ENCODE data around the gene NKAIN2.

The NKAIN2 gene

DNA sequence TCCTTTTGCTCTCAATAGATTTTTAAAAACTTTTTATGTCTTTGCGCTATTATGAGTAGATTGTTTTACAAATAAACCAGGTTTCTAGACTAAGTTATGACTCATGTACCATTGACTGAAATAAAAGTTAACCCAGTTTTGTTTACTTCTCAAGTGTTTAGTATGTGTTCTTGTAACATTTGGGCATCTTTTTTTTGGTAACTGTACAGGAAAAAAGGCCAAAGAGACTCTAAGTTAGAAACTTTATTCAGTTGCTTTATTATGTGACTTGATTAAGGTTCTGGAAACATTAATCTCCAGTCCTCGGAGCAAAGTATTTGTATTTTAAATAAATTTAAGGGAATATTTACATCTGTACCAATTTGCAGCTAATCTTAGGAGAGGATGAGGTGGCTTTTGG is 2.9 kb downstream of the NKAIN2 start:
- no peak for DNase-seq

DNA sequence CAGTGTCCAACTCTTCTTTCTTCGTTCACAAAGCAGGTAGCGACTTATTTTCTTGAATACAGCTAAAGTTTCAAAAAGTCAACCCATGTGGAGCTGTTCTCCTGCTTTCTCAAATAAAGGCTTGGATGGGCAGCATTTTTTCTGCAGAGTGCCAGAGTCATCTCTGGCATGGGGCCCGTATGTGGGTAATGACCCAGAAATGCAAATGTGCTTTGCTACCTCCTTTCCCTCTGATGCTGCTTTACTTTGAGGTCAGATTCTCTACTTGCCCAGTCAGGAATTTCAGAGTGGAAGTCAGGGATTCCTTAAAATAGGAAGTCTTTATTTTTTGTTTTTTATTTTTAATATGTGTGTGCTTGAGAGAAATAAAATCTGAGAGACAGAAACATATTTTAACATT is 4.9 kb downstream of the NKAIN2 start:
- DNase-seq = peak in 36 of 56 donors; percentile 3 to 73 (median 35)

DNA sequence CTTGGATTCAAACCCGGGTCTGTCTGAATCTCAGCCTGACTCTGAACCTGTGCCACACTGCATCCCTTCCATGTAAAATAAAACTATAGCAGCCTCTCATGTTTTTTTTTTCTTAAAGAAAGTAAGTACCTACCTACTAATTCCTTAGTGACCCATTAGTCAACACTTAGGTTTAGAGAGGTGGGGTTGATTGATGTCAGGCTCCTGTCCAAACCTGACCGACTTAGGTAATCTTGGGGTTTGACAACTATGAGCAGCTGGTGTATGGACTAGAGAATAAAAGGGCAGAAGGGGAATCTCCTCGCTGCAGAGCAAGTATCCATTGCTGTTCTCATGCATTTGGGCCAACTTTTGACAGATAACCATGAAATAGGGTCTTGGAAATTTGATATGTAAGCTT is 6.5 kb downstream of the NKAIN2 start:
- no peak for DNase-seq

DNA sequence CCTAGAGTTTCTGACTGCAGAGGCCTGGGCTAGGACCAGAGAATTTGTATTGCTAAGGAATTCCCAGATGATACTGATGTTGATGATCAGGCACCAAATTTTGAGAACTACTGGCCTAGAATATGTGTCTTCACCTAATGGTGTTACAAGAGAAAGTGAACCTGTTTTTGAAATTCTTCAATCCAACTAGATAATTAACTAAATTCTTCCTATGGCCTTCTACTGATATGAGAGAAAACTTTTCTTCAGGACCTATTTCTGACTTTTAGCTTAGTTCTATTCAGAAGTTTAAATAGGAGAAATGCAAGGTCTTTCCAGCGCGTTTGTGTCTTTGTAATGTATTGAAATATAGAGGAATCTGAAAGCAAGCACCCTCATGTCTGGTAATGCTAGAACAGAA is 7.3 kb downstream of the NKAIN2 start:
- DNase-seq = no peak

DNA sequence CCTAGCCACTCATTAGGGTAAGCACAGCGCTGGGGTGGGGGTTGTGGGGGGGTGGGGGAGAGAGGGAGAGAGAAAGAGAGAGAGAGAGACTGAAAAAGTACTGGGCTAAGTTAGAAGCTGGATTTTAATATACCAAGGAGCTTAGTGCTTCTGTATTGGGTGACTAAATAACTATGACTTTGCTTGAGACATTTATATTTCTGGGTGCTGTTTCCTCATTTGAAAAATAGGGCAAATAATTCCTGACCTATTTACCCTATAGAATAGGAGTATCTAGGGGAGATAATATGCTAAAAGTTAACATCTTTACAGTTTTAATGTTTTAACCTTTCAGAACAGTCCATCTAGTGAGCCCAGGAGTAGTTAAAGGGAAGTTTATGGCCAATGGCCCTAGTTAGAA is 7.7 kb downstream of the NKAIN2 start:
- no peak for DNase-seq

DNA sequence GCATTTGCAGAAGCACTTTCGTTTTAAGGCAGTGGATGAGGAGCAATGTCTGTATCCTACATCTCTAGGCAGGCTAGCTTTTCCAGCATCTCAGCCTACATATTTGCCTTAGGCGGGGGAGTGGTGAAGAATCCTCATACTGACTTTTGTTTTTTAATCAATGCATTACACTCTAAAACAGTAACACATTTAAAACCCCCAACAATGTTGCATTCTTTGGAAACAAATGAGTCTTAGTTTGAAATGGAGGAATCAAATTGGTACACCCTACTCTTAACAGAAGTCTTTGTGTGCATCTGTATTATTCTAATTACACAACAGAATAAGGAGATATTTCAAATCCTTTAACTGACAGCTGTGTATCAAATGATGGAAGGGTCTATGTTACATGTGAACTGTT is 9.0 kb downstream of the NKAIN2 start:
- peak in 1 of 56 donors; percentile 24 for DNase-seq

DNA sequence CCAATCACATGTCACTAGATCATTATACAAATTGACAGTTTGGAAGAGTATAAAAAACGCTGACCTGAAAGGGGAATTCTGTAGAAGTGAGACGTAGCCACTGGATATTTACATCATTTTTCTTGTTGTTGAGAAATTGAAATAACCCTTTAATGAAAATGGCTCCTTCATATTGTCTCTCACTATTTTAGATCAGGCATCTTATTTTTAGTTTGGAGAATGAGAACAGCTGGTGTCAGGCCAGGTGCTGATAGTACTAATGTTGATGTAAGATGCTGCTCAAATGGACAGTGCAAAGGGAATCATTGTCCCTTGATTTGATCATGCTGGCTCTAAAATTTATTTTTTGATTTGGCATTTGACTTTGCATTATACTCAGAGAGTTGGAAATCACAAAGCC is 17.4 kb downstream of the NKAIN2 start:
- no peak for DNase-seq

DNA sequence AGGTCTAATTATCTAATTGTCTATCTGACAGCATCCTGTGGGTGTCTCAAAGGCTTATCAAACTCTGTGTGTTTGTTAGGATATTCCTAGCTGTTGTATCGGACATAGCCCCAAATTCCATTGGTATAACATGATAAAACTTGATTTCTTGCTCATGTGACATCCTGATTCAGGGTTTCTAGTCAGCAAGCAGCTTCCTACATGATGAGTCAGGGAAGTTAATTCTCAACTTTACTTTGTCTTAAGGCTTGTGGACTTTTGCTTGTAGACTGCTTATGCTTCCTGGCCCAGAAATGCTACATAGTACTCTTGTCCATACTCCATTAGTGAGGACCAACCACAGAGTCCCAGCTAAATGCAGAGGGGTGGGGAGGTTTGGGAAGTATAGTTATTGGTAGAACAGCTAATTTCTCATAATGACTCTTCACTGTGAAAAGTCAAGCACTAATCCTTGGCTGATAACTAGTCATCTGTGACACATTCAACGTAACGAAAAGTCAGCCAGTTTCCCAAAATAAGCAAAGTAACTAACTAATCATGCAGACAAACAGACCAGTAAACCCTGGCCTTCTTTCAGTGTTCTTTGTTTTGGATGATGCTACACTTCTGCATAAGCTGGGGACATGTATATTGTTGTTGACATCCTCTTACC is 25.8 kb downstream of the NKAIN2 start:
- DNase-seq = no peak

DNA sequence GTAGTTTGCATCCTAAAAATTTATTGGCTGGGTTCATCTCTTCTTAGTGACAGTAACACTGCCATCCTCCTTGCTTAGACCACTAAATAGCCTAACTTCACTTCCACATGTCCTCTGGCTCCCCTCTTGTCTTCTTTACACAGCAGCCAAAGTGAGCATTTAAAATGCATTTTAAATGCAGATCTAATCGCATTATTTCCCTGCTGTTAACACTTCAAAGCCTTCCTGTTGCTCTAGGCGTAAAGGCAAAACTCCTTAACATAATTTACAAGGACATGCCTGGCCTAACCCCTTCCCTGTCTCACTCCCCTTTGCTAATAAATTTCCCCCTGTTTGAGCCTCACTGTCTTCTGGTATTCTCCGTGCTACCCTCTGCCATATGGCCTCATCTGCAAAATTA is 26.5 kb downstream of the NKAIN2 start:
- no peak for DNase-seq

DNA sequence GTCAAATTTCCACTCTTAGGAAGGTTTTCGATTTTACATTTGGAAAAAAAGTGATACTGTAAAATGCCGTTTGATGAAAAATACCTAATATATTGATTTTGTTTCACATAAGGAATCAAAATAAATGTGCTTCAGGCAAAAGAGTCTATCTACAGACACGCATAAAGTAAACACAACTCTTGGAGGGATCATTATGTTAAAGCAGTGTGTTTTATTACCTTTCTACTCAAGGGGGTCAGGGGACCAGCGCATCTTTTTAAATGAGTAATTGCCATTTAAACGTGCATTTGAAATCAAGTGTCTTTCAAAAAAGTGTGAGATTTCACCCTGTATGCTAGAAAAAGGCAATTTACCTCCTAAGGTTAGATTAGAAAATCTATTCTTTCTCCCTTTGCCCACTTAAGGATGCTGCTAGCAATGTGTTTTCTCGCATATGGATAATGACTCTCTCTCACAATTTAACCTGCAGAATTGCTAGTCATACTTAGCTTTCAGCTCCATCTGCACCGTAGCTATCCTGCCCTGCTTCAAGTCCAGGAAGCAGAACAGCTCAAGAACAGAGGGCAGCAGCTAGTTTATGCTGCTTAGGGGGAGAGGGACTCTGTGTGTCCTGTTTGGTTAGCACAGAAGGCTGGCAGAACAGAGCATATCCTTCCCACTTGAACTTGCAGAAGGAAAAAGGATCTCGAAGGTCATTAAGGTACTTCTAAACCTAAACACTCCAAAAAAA is 35.0 kb downstream of the NKAIN2 start:
- no peak for DNase-seq

DNA sequence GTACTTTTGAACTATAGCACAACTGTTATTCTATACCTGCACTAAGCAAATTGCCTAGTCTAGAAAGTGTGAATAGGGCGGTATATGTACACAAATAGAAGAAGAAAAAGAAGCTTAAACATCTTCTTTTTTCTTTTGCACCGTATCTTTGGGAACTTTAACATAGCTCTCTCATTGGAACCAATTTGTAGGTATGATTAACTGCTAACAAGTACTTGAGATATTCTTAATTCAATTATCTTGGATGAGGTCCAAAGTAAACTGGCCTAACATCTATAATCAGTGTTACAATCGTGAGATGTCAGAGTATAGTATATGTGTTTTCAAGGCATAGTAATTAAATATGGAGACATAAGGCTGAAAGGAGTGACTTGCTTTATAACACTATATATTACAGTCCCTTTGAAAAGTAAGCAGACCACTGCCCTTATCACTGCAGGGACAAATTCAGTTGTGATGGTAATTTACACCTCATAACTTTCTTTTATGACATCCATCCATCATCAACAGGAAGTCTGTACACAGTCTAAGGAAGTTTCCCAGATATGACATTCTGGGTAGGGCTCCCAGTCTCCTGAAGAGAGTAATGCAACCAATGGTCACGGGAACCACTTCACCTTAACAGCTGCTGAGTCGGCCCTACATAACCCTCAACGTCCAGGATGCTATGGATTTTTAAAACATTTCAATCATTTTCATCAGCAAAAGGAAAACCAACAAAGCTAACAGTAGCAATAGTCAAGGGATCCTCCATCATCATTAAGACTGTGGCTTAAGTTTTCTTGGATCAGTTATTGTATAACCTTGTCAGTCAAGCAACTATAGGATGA is 37.6 kb downstream of the NKAIN2 start:
- DNase-seq = no peak

DNA sequence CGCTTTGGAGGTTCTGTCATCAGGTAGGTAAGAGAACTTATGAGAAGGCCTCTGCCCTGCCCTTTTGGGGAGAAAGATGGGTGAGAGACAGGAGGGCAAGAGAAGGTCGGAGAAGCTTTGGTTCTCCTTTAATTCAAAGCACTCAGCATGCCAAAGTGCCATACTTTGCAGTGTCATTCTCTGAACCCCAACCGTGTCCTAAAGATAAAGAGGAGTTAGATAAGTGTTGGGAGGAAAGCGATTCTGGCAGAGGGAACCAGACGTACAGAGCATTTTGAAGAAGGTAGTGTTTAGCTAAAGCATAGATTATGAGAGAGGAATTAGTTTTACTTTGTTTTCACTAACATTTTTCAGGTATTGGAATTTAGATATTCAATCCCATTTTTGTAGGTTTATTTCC is 40.3 kb downstream of the NKAIN2 start:
- DNase-seq = no peak

DNA sequence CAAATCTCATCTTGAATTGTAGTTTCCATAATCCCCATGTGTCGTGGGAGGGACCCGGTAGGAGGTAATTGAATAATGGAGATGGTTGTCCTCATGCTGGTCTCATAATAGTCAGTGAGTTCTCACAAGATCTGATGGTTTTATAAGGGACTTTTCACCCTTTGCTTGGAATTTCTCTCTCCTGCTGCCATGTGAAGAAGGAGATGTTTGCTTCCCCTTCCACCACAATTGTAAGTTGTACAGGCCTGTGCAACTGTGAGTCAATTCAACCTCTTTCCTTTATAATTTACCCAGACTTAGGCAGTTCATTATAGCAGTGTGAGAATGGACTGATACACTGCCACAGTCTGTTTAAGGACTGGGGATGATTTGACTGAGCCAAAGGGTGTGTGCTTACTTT is 44.7 kb downstream of the NKAIN2 start:
- DNase-seq = no peak

DNA sequence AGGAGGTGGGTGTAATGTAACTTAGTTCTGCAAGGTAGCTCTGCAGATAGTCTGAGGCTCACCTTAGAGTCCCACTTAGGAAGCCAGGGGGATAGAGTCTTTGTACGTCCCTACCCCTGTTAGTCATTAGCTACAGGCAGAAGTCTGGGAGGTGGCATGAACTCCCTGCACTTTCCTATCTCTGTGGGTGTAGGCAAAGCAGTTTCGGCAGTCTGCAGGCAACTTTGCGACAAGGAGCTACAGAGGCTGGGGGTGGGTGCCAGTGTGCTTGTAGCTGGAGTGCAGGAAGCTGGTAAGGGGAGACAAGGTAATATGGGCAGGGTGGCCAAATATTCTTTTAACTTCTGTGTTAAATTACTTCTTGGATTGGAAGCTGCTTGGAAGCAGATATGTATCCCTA is 45.7 kb downstream of the NKAIN2 start:
- DNase-seq = peak in 19 of 56 donors; percentile 0 to 66 (median 17)

DNA sequence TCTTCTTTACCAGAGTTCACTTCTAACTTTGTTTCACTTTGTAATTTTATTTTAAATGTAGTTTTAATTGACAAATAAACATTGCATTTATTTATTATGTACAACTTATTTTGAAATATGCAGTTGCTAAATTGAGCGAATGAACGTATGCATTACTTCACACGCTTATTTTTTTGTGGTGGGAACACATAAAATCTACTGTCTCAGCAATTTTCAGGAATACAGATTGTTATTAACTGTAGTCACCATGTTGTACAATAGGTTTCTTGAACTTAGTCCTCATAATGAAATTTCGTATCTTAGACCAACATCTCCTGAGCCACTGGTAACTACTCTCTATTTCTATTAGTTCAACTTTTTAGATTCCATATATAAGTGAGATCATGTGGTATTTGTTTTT is 46.9 kb downstream of the NKAIN2 start:
- no peak for DNase-seq

DNA sequence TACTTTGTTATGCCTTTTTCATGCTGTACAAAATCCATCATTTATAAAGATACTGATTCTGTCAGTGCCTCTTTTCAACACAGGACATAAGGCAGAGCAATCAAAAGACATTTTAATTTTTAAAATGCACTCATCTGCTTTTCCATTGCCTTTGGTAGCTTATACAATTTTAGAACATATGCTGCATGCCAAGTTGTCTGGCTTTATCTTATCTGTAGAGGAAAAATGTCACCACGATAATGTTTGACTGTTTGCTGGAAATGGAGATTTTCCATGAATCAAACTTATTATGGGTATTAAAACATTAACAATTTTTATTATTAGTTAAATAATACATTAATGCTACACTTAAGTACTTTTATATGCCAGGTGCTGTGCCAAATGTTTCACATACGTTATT is 50.5 kb downstream of the NKAIN2 start:
- DNase-seq = no peak

DNA sequence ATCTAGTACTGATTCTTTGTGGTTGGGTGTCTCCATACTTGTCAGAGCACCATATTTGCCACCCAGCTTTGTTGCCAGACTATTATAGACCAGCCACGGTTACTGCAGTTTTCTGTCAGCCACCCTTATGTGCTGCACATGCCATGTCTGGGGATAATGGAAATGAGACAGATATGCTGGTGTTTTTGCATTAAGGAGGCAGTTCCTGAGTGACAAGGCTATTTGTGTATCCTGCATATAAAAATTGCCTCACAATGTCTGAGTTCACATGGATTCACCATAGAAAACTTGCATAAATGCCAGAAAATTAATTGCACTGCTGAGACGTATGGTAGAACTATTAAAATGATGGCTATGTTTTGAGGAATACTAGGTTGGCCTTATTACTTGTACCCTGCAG is 51.8 kb downstream of the NKAIN2 start:
- DNase-seq = no peak

DNA sequence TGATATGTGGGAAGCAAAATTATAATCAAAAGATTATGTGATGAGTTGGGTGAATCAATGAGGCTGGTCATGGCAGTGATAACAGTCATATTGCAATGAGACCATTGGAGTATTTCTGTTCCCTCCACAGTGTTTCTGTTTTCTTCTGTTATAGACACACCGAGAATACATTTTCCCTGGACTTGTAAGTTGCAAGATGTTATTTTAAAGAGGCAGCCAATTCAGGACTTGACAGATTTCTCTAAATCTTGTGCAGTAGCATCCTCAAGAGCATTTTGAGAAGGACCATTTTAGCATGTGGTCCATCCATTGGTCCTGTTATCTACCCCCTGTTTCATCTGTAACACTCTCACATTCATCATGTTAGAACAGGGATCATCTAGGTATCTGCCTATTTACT is 55.6 kb downstream of the NKAIN2 start:
- DNase-seq = no peak

DNA sequence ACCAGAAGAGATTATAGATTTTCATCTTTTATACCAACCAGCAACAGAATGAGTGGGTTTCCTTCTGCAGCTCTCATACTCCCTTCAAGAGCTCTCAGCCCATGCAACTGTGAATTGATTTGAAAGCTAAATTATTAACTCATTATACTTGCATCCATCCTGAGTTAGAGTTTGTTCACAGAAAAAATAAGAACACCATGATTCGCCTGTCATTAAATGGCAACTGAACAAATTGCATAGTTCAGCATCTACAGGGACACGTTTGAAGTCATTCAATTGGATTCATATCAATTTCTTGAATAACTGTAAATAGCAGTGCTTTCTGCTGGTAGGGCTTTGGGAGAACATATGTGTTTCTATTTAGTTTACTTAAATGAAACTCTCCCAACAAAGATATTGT is 65.7 kb downstream of the NKAIN2 start:
- peak in 1 of 56 donors; percentile 0 for DNase-seq

DNA sequence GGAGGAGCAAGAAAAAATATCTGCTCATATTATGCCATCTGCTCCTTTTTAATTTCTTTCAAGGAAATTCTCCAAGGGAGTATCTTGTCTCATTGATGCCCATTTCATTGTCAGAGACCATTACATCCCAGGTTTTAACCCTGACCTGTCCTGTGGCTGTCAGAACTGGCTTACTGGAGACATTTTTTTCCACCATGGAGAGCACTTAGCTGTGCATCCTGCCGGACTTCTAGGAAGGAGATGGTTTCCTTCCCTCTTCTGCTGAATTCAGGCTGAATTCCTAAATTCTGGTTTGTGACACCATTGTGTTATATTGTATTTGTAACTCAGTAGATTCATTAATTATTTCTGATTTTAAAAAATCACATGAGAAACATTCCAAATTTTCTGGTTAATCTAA is 70.3 kb downstream of the NKAIN2 start:
- DNase-seq = no peak

DNA sequence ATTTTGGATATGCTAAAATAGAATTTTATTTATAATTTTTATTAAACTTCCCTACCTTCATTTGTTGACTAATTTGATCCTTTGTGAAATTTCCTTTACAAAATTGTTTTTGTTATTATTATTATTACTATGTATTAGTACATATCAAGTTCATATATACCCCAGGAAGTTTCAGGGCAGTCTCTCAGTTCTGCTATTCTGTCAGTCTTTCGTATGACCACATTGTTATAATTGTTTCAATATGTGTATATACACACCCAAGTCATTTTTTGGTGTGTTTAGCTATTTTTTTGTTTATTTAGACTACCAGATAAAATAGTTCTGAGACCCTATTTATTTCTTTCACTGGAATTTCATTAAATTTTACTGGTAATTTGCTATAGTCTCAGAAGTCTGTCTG is 72.1 kb downstream of the NKAIN2 start:
- no peak for DNase-seq

DNA sequence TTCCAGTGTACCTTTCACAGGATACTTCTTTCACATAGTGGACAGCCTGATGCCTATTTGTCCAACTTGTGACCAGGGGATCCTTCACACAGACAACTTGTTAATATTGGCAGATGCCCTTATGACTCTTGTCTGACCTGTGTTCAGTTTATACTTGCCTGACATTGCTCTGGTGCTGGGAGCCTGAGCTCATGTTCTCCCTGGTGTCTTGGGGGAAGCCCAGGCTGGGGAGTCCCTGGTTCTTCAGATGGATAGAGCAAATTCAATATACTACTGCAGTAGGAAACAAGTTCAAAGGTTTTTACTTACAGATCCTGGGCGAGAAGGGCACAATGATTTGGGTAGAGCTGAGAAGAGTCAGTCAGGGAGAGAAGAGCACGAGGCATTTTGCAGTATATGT is 76.1 kb downstream of the NKAIN2 start:
- no peak for DNase-seq

All from nucleus accumbens (tissue), 56 donors.